GM19035 (cell line): Measurements from ENCODE around the gene INPP5K.

ENCODE experiments used
- ATAC-seq: cut with Tn5 transposase; IDR thresholded peaks from one replicate; pipeline ENCODE4 v1.9.1; 2021; ENCODE audit not compliant: unreplicated experiment

INPP5K gene

DNA sequence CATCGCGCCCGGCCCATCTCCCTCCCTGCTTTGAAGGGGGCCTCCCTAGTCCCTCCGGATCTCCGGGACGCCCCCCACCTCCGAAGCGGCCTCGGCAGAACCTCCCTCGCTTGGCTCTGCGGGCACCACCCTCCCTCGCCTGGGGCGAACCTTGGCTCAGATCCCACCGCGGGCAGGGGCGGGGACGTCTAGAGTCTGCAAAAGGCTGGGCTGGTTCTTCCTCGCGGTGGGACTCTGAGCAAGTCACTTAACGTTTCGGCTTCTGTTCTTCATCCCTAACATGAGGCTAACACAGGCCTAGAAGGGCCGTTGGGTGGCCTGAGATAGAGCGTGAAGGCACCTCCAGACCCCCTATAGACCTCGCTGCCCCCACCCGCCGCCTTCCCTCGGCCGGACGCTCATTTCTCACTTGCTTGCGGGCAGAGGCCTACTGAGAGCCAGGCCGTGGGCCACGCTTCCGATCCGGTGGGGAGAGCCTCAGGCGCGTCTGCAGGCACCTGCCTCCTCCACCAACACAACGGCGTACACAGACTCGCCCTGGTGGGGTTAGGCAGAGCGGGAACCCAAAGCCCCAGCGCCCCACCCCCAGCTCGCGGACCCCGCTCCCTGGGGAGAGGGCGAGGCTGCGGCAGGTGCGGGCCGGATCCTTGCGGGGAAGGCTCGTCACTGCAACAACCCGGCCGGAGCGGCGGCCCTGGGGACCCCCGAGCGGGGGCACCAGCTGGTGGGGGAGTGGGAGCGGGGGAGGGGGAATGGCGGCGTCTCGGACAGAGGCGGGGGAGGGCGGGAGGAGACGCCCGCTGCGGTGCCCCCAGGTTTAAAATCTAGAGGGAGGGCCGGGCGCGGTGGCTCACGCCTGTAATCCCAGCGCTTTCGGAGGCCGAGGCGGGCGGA, 29.4 kb downstream of the INPP5K start:
- ATAC-seq = no peak

DNA sequence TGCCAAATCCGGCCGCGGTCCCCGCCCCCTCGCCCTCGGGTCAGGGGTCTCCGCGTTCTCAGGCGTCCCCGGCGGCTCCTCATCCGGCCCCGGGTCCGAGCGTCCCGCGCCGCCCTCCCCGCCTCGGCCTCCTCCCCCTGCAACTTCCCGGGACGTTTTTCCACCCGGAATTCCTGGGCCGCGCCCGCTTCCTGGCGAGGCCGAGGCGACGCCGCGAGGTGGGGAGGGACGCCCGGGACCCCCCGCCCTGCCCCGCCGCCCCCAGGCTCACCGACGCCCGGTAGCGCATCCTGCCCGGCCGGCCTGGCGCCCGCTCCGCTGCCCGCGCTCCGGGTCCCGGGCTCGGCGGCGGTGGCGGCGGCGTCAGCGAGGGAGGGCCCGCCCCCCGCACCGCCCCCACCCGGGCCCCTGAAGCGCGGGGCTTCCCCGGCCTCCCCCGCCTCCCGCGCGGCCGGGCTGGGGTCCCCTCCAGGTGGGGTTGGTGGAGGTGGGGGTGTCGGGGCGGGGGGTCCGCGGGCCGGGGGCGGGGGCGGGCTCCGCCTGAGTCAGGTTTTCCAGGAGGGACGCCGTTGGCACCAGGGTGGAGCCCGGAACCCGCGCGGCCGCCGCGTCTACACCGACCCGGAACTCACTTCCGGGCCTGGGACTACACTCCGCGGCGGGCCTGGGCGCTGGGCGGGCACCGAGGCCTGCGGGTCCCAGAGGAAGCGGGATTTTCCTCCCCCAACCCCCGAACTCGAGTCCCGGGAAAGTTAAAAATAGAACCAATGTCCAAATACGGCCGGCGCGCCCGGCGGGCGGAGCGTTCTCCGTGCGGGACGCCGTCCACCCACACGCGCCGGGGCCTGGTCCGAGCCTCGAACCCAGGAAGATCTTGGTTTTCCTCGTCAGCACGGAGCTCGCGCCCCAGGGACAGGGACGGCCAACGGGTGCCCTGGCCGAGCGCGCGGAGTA, 30.7 kb downstream of the INPP5K start:
- peak; percentile 34 for ATAC-seq

- ATAC-seq = peak; percentile 38
Measured at GRCh38 chr17:1484676-1485422, 31.6 kb downstream of the INPP5K start.

- no peak for ATAC-seq
Measured at GRCh38 chr17:1484060-1484535, 32.3 kb downstream of the INPP5K start.

- ATAC-seq = no peak
Measured at GRCh38 chr17:1482680-1483079, 33.7 kb downstream of the INPP5K start.

DNA sequence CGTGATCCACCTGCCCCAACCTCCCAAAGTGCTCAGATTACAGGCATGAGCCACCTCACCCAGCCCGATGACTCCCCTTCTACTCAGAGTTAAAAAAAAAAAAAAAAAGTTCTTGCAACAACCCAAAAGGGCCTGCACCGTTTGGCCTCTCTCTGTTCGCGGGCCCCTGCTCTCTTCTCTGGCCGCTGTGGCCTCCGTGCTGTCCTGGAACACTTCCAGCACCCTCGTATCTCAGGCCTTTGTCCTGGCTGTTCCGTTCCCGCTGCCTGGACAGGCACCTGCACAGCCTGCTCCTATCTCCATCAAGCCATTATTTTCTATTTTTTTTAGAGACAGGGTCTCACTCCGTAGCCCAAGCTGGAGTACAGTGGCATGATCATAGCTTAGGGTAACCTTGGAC, 34.7 kb downstream of the INPP5K start:
- no peak for ATAC-seq

- no peak for ATAC-seq
Measured at GRCh38 chr17:1480747-1481465, 35.5 kb downstream of the INPP5K start.

GRCh38 chr17:1478418-1478817, 38.0 kb downstream of the INPP5K start:
- no peak for ATAC-seq

- ATAC-seq = no peak
Measured at GRCh38 chr17:1475321-1475854, 41.0 kb downstream of the INPP5K start.

DNA sequence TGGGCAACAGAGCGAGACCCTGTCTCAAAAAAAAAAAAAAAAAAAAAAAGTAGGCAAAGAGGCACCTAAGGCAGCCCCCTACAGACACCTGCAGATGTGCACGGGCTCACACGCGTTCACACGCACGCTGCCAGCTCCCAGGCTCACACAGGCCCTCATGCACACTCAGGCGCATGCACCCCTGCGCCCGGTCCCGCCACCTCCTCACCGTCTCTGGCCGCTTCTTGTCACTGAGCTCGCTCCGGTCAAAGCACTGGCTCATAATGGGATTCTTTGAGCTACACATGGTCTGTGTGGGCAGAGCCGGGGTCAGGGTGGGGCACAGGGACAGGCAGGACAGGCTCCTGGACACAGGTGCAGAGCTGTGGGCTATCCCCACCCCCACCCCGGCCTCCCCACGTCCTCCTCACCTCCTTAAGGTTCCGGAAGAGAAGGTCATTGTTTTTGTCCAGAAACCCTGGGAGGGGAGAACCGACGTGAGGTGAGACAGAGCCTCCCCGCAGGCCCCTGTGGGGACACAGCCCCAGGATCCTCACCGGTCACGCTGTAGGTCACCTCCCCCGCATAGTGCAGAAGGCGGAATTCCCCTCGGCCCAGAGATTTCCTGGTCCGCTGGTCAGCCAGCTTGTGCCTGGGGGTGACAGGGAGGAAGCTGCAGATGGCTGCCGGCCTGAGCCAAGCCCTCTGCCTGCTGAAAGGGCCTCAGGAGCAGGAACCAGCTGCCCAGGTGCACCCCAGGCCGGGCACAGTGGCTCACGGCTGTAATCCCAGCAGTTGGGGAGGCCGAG, 41.8 kb downstream of the INPP5K start:
- ATAC-seq = peak; percentile 74

GRCh38 chr17:1473841-1474240, 42.6 kb downstream of the INPP5K start:
- ATAC-seq = no peak

- ATAC-seq = no peak
Measured at GRCh38 chr17:1473170-1473569, 43.2 kb downstream of the INPP5K start.

- no peak for ATAC-seq
Measured at GRCh38 chr17:1471911-1472821, 44.2 kb downstream of the INPP5K start.

- no peak for ATAC-seq
Measured at GRCh38 chr17:1471490-1471889, 44.9 kb downstream of the INPP5K start.

DNA sequence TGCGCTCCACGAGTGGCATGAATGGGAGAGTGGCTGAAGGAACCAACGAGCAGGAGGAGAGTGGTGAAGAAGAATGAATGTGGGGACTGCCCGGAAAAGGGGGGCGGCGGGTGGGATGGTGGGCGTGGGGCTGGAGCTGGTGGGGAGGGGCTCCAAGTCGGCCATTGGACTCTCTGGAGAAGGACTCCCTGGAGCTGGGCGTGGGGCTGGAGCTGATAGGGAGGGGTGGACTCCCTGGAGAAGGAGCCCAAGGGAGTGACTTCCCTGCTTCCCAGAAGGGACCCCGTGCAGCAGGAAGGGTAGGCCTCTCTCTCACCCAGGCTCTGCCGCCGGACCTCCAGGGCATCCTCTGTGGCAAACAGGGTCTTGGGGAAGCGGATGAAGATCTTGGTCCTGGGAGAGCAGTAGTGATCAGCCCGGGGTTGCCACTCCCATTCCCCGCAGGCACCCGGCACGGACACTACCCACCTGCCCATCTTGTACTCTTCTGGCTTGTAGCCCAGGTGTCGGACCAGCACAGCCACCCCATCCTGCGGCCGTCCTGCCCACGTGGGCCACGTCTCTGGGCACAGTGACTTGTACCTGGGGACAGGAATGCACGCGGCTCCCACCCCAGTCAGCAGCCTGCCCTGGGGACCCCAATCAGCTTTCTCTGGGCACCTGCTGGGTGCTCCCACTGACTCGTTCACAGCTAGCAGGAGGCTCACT, 45.5 kb downstream of the INPP5K start:
- ATAC-seq = no peak

DNA sequence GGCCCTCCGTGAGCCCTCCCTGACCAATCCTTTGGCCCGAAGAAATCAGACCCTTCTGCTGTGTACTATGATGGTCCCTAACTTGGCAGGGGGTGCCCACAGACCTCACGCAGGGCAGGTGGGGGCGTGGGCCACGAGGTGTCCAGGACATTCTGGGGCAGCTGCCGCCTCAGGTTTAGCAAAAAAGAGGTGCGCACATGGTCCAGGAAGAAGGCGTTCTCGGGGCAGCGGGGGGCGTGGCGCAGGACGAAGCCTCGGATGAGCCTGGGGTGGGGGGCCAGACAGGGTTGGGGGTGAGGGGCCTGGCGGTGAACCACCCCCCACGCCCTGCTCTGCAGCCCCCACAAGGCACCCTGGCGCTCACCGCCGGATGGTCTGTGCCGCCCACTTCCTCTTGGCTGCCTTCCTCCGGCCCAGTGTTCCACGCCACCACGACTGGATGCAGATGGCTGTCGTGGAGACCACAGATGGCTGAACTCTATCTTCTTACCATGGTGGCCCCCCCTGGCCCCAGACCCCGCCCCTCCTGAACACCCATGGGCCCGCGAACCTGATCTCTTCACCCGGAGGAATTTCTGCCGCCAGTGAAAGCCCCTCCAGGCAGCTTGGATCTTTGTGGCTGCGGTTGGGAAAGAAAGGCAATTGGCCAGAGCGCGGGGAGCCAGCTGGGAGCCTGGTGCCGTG, 46.2 kb downstream of the INPP5K start:
- no peak for ATAC-seq
